Left cardiac atrium (tissue), 4 donors: ENCODE results near the gene B4GALNT4. TPM values are rescaled to one million over a fixed set of nuclear protein-coding genes. Genes with fewer than 3 reads are reported as not detected.
A peak's percentile ranks its signal among the peaks of the same experiment; 100 is the strongest.
"Not testable (repeated sequence)": the region's sequence is repeated elsewhere in the genome, so short reads cannot be mapped to it uniquely, and the experiment has no call there.

ENCODE experiments used
- ATAC-seq, 2 donors: fragments of 200-7000 bp; cut with Tn5 transposase; one replicate each; pipeline ENCODE4 v1.9.1; 2020; ENCODE audit warnings: mild to moderate bottlenecking in 2 of 2, moderate library complexity in 2 of 2
- DNase-seq: peaks from one replicate; pipeline ENCODE4 v3.0.0-alpha.2; 2020
- intact Hi-C, 2 donors: fragments of 100-400 bp; cut with DNase I; formaldehyde crosslinking; loops; one replicate each; pipeline versions ENCODE4 v1.14.1 to v1.15.1; 2022 to 2023
- total RNA-seq, 2 donors: library from RNA; stranded (reverse); fragmentation: NEBNext Ultra II Directional; extraction: Animal tissue kit (Norgen Biotek cat#: 25700); gene quantifications; one replicate each; pipeline ENCODE4 v1.2.1, GENCODE V29; 2021
- donor health status: DM: no; HTN: yes; CAD: no.
- donor health status: DM: no; HTN: yes; CAD: no; lungs with severe emphysema.
- donor health status: DM: yes; HTN: yes; CAD: no.
- donor health status: Dilated cardiomyopathy.

The B4GALNT4 gene
- total RNA-seq, 2 donors from 2014 or later = 2.1 to 2.4 TPM

GRCh38 chr11:411520-411919, 42.2 kb downstream of the B4GALNT4 start:
- peak; percentile 19 for DNase-seq
- ATAC-seq, intact Hi-C loops: not testable (repeated sequence)

GRCh38 chr11:412641-413119, 43.4 kb downstream of the B4GALNT4 start:
- intact Hi-C loops = no loop called here
- DNase-seq = peak; percentile 18
- ATAC-seq = no peak

GRCh38 chr11:413120-414081, 44.1 kb downstream of the B4GALNT4 start:
- intact Hi-C loops = no loop called here
- DNase-seq = peak; percentile 20
- no peak for ATAC-seq

GRCh38 chr11:414318-414857, 45.1 kb downstream of the B4GALNT4 start:
- ATAC-seq (no peak), DNase-seq (peak; percentile 18)
- intact Hi-C loops = no loop called here

- DNase-seq (no peak), ATAC-seq (no peak)
- intact Hi-C loops = loop anchor here in 1 of 2 donors (2.0 kb wide), 1 partner anchor 33 kb away; no protein-coding TSS in a partner anchor
Measured at GRCh38 chr11:415640-416041, 46.3 kb downstream of the B4GALNT4 start.

GRCh38 chr11:416051-416756, 46.9 kb downstream of the B4GALNT4 start:
- intact Hi-C loops = loop anchor here in 1 of 2 donors (2.0 kb wide), 1 partner anchor 33 kb away; no protein-coding TSS in a partner anchor
- ATAC-seq = no peak
- no peak for DNase-seq

GRCh38 chr11:416757-417621, 47.7 kb downstream of the B4GALNT4 start:
- intact Hi-C loops = loop anchor here in 1 of 2 donors (2.0 kb wide), 1 partner anchor 32 kb away; no protein-coding TSS in a partner anchor
- ATAC-seq (peak; percentile 68 to 69), DNase-seq (peak; percentile 69)

- peak; percentile 24 for DNase-seq
- intact Hi-C loops = loop anchor here in 1 of 2 donors (2.0 kb wide), 1 partner anchor 31 kb away; no protein-coding TSS in a partner anchor
- ATAC-seq = no peak
Measured at GRCh38 chr11:417652-418342, 48.5 kb downstream of the B4GALNT4 start.

GRCh38 chr11:418343-419247, 49.3 kb downstream of the B4GALNT4 start:
- ATAC-seq (no peak), DNase-seq (peak; percentile 16)
- intact Hi-C loops = no loop called here

GRCh38 chr11:419248-420005, 50.1 kb downstream of the B4GALNT4 start:
- DNase-seq = peak; percentile 20
- ATAC-seq = no peak
- intact Hi-C loops = no loop called here

GRCh38 chr11:420054-420910, 51.0 kb downstream of the B4GALNT4 start:
- intact Hi-C loops = no loop called here
- ATAC-seq (no peak), DNase-seq (peak; percentile 18)

- intact Hi-C loops = no loop called here
- no peak for ATAC-seq
- peak; percentile 17 for DNase-seq
Measured at GRCh38 chr11:420911-421321, 51.6 kb downstream of the B4GALNT4 start.

GRCh38 chr11:422249-422656, 53.0 kb downstream of the B4GALNT4 start:
- ATAC-seq (no peak), DNase-seq (peak; percentile 7)
- intact Hi-C loops = no loop called here

GRCh38 chr11:424232-424631, 54.9 kb downstream of the B4GALNT4 start:
- ATAC-seq (no peak), DNase-seq (no peak)
- intact Hi-C loops = no loop called here

- DNase-seq, ATAC-seq, intact Hi-C loops: not testable (repeated sequence)
Measured at GRCh38 chr11:424766-425165, 55.5 kb downstream of the B4GALNT4 start.
